Measurements from ENCODE around the gene KNG1.

Gene KNG1

DNA sequence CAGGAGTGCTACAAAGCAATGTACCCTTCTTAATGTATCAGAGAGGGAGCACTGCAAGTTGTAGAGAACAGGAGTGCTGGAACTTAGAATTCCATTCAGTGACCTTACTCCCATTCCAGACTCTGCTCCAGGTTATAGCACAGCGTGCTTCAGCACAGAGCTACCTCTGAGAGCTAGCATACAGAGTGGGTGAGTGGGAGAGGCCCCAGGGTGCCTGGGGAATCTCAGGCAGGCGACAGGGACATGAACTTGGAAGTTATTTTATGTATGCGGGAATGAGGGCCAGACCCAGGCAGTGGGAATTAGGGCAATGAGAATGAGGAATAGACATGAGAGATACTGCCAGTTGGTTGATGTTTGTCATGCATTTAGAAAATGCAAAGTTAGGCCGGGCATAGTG lies 3.7 kb upstream of the KNG1 start:
- no peak overlapping the region for H3K4me3 ChIP-seq (ENCODE audit: low read depth in 1 of 2, low read length in 1 of 2)
- H3K27ac ChIP-seq = no peak overlapping the region
- H3K4me1 ChIP-seq (ENCODE audit: control insufficient read depth in 1 of 2, insufficient read depth in 1 of 2, low read depth in 1 of 2, low read length in 1 of 2) = no peaks in the 10 kb centered on the region
- TF ChIP-seq CTCF (IDR thresholded peaks at IDR 0.05) = no peak
- peaks cover 4% of the 10 kb centered on the region for H3K27me3 ChIP-seq
- no peaks in the 10 kb centered on the region for H3K36me3 ChIP-seq
- H3K9me3 ChIP-seq = no peaks in the 10 kb centered on the region

- H3K4me1 ChIP-seq (ENCODE audit: control insufficient read depth in 1 of 2, insufficient read depth in 1 of 2, low read depth in 1 of 2, low read length in 1 of 2) = no peaks in the 10 kb centered on the region
- no peak for TF ChIP-seq CTCF (IDR thresholded peaks at IDR 0.05)
- no peak overlapping the region for H3K4me3 ChIP-seq (ENCODE audit: low read depth in 1 of 2, low read length in 1 of 2)
- no peaks in the 10 kb centered on the region for H3K27me3 ChIP-seq
- H3K36me3 ChIP-seq = no peaks in the 10 kb centered on the region
- no peaks in the 10 kb centered on the region for H3K9me3 ChIP-seq
- H3K27ac ChIP-seq = no peak overlapping the region
Observed at GRCh38 chr3:186719945-186720739, 3.0 kb downstream of the KNG1 start.

DNA sequence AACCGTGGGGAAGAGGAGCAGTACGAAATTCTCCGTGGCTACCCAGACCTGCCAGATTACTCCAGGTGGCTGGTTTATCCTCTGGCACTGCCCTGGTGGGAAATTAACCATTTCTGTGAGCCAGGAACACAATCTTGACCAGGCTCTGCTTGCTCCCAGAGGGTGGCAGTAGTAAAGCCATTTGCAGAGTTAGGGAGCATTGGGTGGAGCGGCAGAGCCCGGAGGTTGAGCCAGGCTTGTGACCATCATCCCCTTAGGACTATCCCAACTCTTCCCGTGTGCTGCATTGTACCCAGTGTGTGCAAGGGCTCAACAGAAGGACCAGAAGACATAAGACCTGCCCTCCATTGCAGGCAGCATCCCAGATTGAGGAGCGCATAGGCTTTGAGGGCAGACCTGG lies 5.3 kb downstream of the KNG1 start:
- H3K27ac ChIP-seq = no peak overlapping the region
- H3K27me3 ChIP-seq = no peaks in the 10 kb centered on the region
- no peaks in the 10 kb centered on the region for H3K36me3 ChIP-seq
- H3K4me1 ChIP-seq (ENCODE audit: control insufficient read depth in 1 of 2, insufficient read depth in 1 of 2, low read depth in 1 of 2, low read length in 1 of 2) = no peaks in the 10 kb centered on the region
- TF ChIP-seq CTCF (IDR thresholded peaks at IDR 0.05) = no peak
- no peaks in the 10 kb centered on the region for H3K9me3 ChIP-seq
- H3K4me3 ChIP-seq (ENCODE audit: low read depth in 1 of 2, low read length in 1 of 2) = no peak overlapping the region

GRCh38 chr3:186724911-186725310 lies 7.8 kb downstream of the KNG1 start:
- H3K9me3 ChIP-seq = no peaks in the 10 kb centered on the region
- H3K27ac ChIP-seq = no peak overlapping the region
- no peaks in the 10 kb centered on the region for H3K36me3 ChIP-seq
- H3K27me3 ChIP-seq = no peaks in the 10 kb centered on the region
- TF ChIP-seq CTCF (IDR thresholded peaks at IDR 0.05) = no peak
- no peak overlapping the region for H3K4me3 ChIP-seq (ENCODE audit: low read depth in 1 of 2, low read length in 1 of 2)
- no peaks in the 10 kb centered on the region for H3K4me1 ChIP-seq (ENCODE audit: control insufficient read depth in 1 of 2, insufficient read depth in 1 of 2, low read depth in 1 of 2, low read length in 1 of 2)

DNA sequence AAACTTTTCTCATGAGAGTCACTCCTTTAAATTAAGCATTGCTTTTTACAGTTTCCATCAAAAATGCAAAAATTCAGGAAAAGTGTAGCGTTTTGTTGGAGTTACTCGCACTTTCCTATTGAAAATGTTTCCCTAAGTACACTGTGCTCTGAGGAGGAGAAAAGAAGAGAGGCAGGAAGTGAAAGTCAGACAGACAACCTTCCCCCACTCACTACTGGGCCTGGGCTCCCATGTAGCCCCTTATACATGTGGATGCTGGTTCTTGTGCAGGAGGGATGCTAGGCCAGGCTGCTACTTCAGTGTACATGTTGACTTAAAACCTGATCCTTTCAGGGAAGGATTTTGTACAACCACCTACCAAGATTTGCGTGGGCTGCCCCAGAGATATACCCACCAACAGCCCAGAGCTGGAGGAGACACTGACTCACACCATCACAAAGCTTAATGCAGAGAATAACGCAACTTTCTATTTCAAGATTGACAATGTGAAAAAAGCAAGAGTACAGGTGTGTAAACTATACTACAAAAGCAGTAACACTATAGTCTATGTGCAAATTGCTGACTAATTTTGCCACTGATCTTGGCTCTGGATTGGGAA lies 15.1 kb downstream of the KNG1 start:
- no peaks in the 10 kb centered on the region for H3K36me3 ChIP-seq
- no peaks in the 10 kb centered on the region for H3K9me3 ChIP-seq
- H3K27me3 ChIP-seq = no peaks in the 10 kb centered on the region
- H3K27ac ChIP-seq = no peak overlapping the region
- no peak overlapping the region for H3K4me3 ChIP-seq (ENCODE audit: low read depth in 1 of 2, low read length in 1 of 2)
- H3K4me1 ChIP-seq (ENCODE audit: control insufficient read depth in 1 of 2, insufficient read depth in 1 of 2, low read depth in 1 of 2, low read length in 1 of 2) = no peaks in the 10 kb centered on the region
- no peak for TF ChIP-seq CTCF (IDR thresholded peaks at IDR 0.05)

Measured in neutrophil (primary cell).